Activated T-cell treated with anti-CD3 and anti-CD28 coated beads, Interleukin-2, amount 50 U/mL, for 72 hours (primary cell): Measurements from ENCODE around the gene PRKCE. TPM values are rescaled to one million over a fixed set of nuclear protein-coding genes. Genes with fewer than 3 reads are reported as not detected.

ENCODE experiments used
- ATAC-seq, 2 donors: fragments of 150-1000 bp; cut with Tn5 transposase; replicated peaks in 1 of 2; 2 replicates each; pipeline ENCODE4 v1.10.0; 2021; ENCODE audit warnings: moderate library complexity in 2 of 2, mild to moderate bottlenecking in 1 of 2
- DNase-seq, 2 donors: peaks; one replicate each; pipeline ENCODE4 v3.0.0; 2021 to 2022; ENCODE audit warnings: mixed read lengths in 1 of 2
- H3K27ac Mint-ChIP-seq: one replicate; pipeline ENCODE4 v1.8.0; 2022; ENCODE audit warnings: mild to moderate bottlenecking, moderate library complexity, mixed read lengths
- H3K27me3 Mint-ChIP-seq: one replicate; pipeline ENCODE4 v1.8.0; 2022; ENCODE audit warnings: low read depth, mixed read lengths
- H3K36me3 Mint-ChIP-seq, 2 donors: one replicate each; pipeline ENCODE4 v1.8.0; 2022; ENCODE audit warnings: mixed read lengths in 2 of 2, mild to moderate bottlenecking in 1 of 2; ENCODE audit not compliant: insufficient read depth in 2 of 2
- H3K4me1 Mint-ChIP-seq: one replicate; pipeline ENCODE4 v1.8.0; 2022; ENCODE audit warnings: low read depth, mixed read lengths
- H3K4me3 Mint-ChIP-seq, 2 donors: one replicate each; pipeline ENCODE4 v1.8.0; 2022; ENCODE audit warnings: mild to moderate bottlenecking in 2 of 2, mixed read lengths in 2 of 2, moderate library complexity in 2 of 2
- H3K9me3 Mint-ChIP-seq, 2 donors: one replicate each; pipeline ENCODE4 v1.8.0; 2022; ENCODE audit warnings: mixed read lengths in 2 of 2
- total RNA-seq, 2 donors: library from RNA; stranded (reverse); gene quantifications; one replicate each; pipeline ENCODE4 v1.2.3, GENCODE V29; 2022

PRKCE gene
- total RNA-seq, 2 donors from 2014 or later = 19.3 to 35.3 TPM

DNA sequence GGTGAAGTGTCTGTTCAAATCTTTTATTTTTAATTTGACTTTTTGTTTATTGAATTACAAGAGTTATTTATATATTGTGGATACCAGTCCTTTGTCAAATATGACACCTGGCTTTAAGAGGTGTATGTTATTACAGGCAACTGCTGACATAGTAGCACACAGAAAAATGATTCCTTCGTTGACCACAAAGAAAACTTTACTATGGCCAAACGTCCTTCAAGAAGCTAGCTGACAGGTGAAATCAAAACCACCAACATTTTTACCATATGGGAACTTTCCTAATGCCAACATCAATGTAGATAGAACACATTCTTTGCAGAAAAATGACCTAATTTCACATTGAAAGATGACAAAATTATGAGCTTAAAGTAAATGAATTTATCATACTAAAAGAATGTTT lies 34.0 kb upstream of the PRKCE start:
- Mint-ChIP-seq H3K4me3 (no peak overlapping the region), H3K9me3 (no peaks in the 10 kb centered on the region), H3K4me1 (peaks cover 2% of the 10 kb centered on the region), H3K36me3 (no peaks in the 10 kb centered on the region), H3K27me3 (no peaks in the 10 kb centered on the region), H3K27ac (no peak overlapping the region)
- ATAC-seq (no peak), DNase-seq (no peak)

DNA sequence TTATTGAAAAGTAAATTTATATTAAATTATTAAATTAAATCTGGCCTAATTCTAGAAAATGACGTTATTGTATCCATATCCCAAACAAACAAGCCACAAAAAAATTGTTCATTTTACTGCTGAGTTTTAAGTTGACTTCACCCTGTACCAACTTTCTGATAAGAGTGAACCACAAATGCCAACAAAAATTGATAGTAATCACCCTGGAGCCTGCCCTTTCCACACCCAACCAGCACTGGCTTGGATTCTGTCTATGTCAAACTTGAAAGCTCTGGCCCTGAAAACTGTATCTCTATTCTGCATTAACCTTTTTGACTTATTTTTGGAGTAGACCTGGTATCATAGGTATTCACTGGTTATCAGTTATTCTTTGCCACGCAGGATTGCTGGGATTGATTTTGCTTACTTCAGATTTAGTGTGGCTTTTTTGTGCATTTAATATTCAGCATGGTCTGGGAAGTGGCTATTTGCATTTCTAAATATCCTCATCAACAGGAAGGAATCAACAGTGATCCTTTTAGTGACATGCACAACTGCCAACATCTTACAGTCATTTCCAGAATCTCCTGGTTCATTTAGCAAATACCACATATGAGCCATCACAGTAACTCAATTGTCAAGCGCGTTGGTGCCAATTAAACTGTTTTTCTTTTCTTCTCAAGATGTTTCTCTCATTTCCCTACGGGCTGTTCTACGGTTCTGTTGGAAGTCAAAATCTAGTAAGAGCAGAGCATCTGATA lies 29.0 kb upstream of the PRKCE start:
- Mint-ChIP-seq H3K4me1 (peaks cover 7% of the 10 kb centered on the region), H3K27me3 (no peaks in the 10 kb centered on the region), H3K4me3 (peak overlapping the region in 1 of 2 donors; percentile 9), H3K9me3 (no peaks in the 10 kb centered on the region), H3K27ac (peak overlapping the region; percentile 27), H3K36me3 (no peaks in the 10 kb centered on the region)
- DNase-seq = no peak
- ATAC-seq = peak; percentile 41 to 74

DNA sequence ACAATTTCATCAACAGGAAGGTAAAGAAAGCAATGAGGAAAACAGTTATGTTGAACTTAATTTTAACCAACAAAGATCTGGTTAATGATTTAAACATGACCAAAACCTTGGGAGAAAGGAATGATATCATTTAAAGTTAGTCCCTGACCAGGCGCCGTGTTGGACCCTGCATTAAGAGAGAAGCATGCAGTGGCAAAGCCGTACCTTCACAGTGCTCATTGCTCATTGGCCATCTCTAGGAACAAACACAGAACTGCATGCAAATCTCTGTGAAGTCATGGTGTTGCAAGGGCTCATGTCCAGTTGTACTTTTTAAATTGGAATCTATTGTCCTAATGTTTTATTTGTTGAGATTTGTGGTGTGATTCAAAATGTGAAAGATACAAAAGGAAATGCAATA lies 28.4 kb upstream of the PRKCE start:
- ATAC-seq (no peak), DNase-seq (no peak)
- no peaks in the 10 kb centered on the region for H3K27me3 Mint-ChIP-seq
- no peaks in the 10 kb centered on the region for H3K36me3 Mint-ChIP-seq
- H3K4me1 Mint-ChIP-seq = peaks cover 7% of the 10 kb centered on the region
- H3K4me3 Mint-ChIP-seq = no peak overlapping the region
- no peaks in the 10 kb centered on the region for H3K9me3 Mint-ChIP-seq
- H3K27ac Mint-ChIP-seq = no peak overlapping the region

DNA sequence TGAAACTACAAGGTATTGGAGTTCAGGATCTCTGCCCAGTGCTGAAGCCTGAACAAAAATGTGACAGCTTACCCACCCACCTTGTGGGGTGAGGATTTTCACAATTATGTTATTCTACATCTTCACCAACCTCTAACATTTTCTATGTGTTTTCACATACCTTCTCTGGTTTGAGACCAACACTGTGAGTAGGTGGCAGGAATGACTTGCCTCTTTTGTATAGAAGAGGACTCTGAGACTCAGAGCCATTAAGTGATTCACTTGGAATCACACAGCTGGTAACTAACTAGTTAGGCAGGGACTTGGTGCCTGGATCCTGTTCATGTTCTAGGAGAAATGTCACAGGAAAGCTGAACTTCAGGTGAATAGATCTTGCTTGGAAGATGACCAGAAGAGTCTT lies 25.7 kb upstream of the PRKCE start:
- DNase-seq (no peak), ATAC-seq (peak; percentile 41 to 85)
- no peak overlapping the region for H3K4me3 Mint-ChIP-seq
- H3K27ac Mint-ChIP-seq = no peak overlapping the region
- no peaks in the 10 kb centered on the region for H3K9me3 Mint-ChIP-seq
- H3K27me3 Mint-ChIP-seq = peaks cover 5% of the 10 kb centered on the region
- H3K36me3 Mint-ChIP-seq = no peaks in the 10 kb centered on the region
- H3K4me1 Mint-ChIP-seq = peaks cover 7% of the 10 kb centered on the region

DNA sequence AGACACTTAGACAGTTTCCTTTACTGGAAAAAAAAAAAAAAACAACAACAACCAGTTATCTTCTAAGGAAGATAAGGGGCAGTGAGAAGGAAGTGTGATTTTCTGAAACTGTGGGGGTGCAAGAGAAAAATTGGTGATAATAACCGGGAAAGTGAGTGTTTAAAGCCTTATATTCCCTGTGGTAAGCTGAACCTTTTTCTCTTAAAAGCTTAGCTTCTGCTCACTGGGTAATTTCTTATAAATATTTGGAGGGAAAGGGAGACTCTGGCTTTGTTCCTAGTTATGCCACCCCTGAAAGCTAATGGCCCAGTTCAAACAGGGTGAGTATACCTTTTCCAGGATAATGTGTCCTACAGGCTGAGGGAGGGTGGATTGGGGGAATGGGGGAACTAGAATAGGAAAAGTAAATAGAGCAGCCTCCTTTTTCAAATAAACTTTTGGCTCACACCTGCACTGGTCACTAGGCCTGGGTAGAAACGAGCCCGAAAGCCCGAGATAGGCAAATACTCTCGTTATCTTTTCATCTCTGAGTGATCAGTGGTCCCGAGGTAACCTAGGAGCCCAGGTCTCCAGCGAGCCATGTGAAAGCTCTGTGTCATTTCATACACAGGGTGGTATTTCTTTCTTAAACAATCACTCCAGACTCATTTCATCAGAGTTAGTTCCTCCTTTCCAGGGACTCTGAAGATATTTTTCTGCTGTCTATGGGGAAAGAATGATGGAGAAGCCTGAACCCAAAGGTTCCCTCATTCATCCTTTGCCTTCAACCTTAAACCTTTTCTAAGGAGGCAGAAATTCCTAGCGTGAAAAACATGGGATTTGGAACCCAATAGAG lies 24.9 kb upstream of the PRKCE start:
- Mint-ChIP-seq H3K9me3 (no peaks in the 10 kb centered on the region), H3K27me3 (peaks cover 13% of the 10 kb centered on the region), H3K27ac (no peak overlapping the region), H3K4me3 (no peak overlapping the region), H3K36me3 (no peaks in the 10 kb centered on the region), H3K4me1 (peaks cover 7% of the 10 kb centered on the region)
- DNase-seq (no peak), ATAC-seq (no peak)

DNA sequence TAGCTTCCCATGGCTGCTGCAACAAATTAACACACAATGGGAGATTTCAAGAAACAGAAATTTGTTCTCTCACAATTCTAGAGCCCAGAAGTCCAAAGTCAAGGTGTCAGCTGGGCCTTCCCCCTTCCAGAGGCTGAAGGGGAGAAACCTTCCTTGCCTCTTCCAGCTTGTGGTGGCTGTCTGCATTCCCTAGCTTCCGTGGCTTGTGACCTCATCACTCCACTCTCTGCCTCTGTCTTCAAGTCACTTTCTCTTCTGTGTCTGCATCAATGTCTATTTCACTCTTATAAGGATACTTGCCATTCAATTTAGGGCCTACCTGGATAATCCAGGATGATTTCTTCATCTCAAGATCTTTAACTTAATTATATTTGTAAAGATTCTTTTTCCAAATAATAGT lies 23.6 kb upstream of the PRKCE start:
- H3K4me1 Mint-ChIP-seq = peaks cover 1% of the 10 kb centered on the region
- DNase-seq (no peak), ATAC-seq (no peak)
- H3K27ac Mint-ChIP-seq = no peak overlapping the region
- H3K4me3 Mint-ChIP-seq = no peak overlapping the region
- no peaks in the 10 kb centered on the region for H3K36me3 Mint-ChIP-seq
- peaks cover 24% of the 10 kb centered on the region for H3K27me3 Mint-ChIP-seq
- H3K9me3 Mint-ChIP-seq = no peaks in the 10 kb centered on the region

DNA sequence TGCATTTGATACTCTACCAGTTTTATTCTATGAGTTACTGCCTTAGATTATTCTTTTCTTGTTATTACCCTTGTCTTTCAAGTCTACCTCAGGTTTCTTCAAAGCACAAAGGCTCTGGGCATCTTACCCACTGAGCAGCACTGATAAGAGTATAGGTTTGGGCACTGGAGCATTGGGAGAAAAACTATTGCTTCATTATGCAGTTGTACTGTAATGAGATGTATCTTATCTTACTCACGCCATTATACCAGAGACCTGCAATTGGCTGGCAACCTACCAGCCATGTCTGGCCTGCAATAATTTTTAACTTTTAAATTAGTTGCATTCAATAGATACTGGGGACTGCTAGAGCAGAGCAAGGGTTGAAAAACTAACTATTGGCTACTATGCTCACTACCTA lies 21.5 kb upstream of the PRKCE start:
- H3K36me3 Mint-ChIP-seq = no peaks in the 10 kb centered on the region
- ATAC-seq (no peak), DNase-seq (no peak)
- H3K27ac Mint-ChIP-seq = no peak overlapping the region
- no peaks in the 10 kb centered on the region for H3K4me1 Mint-ChIP-seq
- no peak overlapping the region for H3K4me3 Mint-ChIP-seq
- peaks cover 30% of the 10 kb centered on the region for H3K27me3 Mint-ChIP-seq
- no peaks in the 10 kb centered on the region for H3K9me3 Mint-ChIP-seq

DNA sequence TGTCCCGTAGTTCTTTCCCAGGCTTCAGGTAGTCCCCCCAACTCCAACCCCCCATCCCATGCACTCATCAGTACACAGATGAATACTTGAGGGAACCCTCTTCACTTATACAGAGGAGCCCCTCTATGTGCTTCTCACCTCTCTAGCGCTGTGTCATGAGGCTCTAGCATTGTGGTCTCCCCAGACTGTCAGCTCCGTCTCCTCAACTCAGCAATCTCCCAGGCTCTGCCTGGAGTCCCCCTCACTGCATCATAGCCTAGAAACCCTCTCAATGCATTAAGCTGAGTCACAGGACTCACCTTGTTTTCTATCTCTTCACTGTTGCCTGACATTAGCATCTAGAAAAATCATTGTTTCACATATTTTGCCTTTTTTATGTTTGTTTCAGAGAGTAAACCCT lies 20.2 kb upstream of the PRKCE start:
- DNase-seq (no peak), ATAC-seq (no peak)
- Mint-ChIP-seq H3K4me3 (no peak overlapping the region), H3K36me3 (no peaks in the 10 kb centered on the region), H3K27me3 (peaks cover 38% of the 10 kb centered on the region), H3K27ac (no peak overlapping the region), H3K9me3 (no peaks in the 10 kb centered on the region), H3K4me1 (no peaks in the 10 kb centered on the region)

DNA sequence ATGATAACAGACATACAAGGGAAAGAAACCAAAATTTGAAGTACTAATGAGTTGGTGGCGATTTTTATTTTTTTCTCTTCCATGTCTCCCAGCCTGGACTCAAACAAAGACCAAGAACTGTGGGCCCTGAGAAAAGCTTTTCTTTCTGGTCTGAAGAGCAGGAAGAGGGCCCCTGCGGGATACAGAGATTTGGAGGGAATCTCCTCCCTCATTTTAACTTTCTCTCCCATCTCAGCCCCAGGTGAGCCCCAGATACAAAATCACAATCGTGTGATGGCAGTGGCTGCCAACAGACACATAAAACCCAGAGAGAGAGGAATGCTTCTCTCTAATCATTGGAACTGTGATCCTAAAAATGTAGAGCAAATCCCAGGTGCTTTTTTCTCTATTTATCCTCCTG lies 19.5 kb upstream of the PRKCE start:
- Mint-ChIP-seq H3K27ac (no peak overlapping the region), H3K4me3 (no peak overlapping the region), H3K9me3 (no peaks in the 10 kb centered on the region), H3K4me1 (no peaks in the 10 kb centered on the region), H3K27me3 (peaks cover 38% of the 10 kb centered on the region), H3K36me3 (no peaks in the 10 kb centered on the region)
- DNase-seq (no peak), ATAC-seq (no peak)

DNA sequence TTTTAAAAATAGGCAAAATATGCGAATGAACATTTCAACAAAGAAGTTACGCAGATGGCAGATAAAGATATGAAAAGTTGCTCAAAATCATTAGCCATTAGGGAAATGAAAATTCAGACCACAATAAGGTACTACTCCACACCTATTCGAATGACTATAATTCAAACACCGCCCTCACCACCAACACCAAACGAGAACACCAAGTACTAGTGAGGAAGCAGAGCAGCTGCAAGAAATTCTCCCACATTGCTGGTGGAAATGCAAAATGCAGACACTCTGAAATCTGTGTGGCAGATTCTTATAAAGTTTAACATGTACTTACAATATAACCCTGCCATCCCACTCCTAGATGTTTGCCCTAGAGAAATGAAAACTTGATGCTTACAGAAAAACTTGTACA lies 17.3 kb upstream of the PRKCE start:
- Mint-ChIP-seq H3K27ac (no peak overlapping the region), H3K4me1 (peaks cover 7% of the 10 kb centered on the region)

DNA sequence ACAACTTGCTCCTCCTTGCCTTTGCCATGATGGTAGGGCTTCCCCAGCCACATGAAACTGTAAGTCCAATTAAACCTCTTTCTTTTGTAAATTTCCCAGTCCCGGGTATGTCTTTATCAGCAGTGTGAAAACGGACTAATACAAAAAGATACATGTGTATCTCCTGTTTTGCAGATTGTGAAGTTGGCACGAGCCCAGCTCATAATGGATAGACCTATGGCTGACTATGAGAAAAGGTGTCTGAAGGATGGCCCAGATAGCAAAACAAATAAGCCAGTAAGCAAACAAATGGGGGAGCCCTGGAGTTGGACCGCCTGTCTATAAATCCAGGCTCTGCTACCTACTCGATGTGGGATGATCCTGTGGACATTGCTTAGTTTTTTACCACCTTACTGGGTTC lies 15.5 kb upstream of the PRKCE start:
- peaks cover 7% of the 10 kb centered on the region for H3K4me1 Mint-ChIP-seq
- no peak for DNase-seq
- ATAC-seq = no peak
- no peaks in the 10 kb centered on the region for H3K36me3 Mint-ChIP-seq
- no peak overlapping the region for H3K4me3 Mint-ChIP-seq
- no peak overlapping the region for H3K27ac Mint-ChIP-seq
- H3K9me3 Mint-ChIP-seq = no peaks in the 10 kb centered on the region
- H3K27me3 Mint-ChIP-seq = peaks cover 66% of the 10 kb centered on the region

More for the DNA sequence above, 17.3 kb upstream of the PRKCE start:
- Mint-ChIP-seq H3K4me3 (no peak overlapping the region), H3K27me3 (peaks cover 60% of the 10 kb centered on the region), H3K36me3 (no peaks in the 10 kb centered on the region), H3K9me3 (no peaks in the 10 kb centered on the region)
- DNase-seq = no peak
- no peak for ATAC-seq

DNA sequence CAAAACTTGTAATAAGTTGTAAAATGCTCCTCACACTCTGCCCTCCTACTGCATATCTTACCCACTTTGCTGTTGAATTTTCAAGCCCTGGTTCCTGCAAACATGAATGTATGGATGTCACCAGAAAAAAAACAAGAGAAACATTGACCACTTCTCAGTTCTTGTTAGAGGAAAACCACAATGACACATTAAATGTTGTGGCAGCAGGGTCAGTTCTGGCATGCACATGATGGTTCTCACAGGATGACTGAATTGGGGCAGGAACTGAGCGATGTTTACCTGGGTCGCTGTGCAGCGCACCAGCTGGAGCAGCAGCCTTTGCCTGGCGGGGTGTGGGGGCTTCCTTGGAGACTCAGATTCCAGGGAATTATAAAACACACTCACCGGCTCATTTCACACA lies 14.0 kb upstream of the PRKCE start:
- Mint-ChIP-seq H3K4me3 (peak overlapping the region in 1 of 2 donors; percentile 9), H3K36me3 (no peaks in the 10 kb centered on the region), H3K27ac (no peak overlapping the region), H3K9me3 (no peaks in the 10 kb centered on the region), H3K4me1 (peaks cover 7% of the 10 kb centered on the region), H3K27me3 (peaks cover 67% of the 10 kb centered on the region)
- ATAC-seq (peak; percentile 87 to 95), DNase-seq (peak; percentile 27 to 31)

DNA sequence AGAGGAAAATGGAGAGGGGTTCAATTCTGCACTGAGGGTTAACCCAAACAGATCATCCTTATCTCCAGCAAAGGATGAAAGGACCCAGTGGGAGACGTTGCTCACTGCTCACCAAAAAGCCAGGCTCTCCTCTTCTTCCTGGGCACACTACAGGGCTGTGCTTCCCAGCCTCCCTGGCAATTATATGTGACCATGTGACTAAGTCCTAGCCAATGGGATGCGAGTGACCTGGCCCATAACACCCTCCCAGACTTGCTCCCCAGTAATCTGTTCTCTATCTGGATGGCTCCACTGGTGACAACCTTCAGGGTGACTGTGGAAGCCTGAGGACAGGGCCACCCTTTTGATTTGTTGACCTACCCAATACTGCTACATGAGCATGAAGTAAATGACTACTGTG lies 10.9 kb upstream of the PRKCE start:
- H3K4me3 Mint-ChIP-seq = no peak overlapping the region
- no peaks in the 10 kb centered on the region for H3K9me3 Mint-ChIP-seq
- DNase-seq (no peak), ATAC-seq (no peak)
- no peak overlapping the region for H3K27ac Mint-ChIP-seq
- H3K4me1 Mint-ChIP-seq = peaks cover 18% of the 10 kb centered on the region
- H3K36me3 Mint-ChIP-seq = no peaks in the 10 kb centered on the region
- peaks cover 69% of the 10 kb centered on the region for H3K27me3 Mint-ChIP-seq
